Gastrocnemius medialis (tissue), 4 donors: ENCODE results near the gene NSFL1C. TPM values are rescaled to one million over a fixed set of nuclear protein-coding genes. Genes with fewer than 3 reads are reported as not detected.
A peak's percentile ranks its signal among the peaks of the same experiment; 100 is the strongest.

Experiments
- ATAC-seq, 2 donors: fragments of 150-250 bp; one replicate each; pipeline ENCODE4 v1.9.1; 2016
- DNase-seq, 2 donors: peaks; one replicate each; pipeline ENCODE4 v3.0.0-alpha.2; 2019
- H3K27ac ChIP-seq, 4 donors: fragments of 200-600 bp; sonication (generic); 1 replicate in 1 of 4; 2 replicates in 3 of 4; pipeline ENCODE4 v1.5.1; 2016 to 2018; ENCODE audit warnings: mild to moderate bottlenecking in 2 of 4, moderate library complexity in 1 of 4
- H3K27me3 ChIP-seq, 3 donors: fragments of 200-600 bp; sonication (generic) in 2 of 3; 1 replicate in 1 of 3; 2 replicates in 2 of 3; pipeline versions ENCODE4 v1.5.1 to v1.6.0; 2016 to 2019; ENCODE audit warnings: mild to moderate bottlenecking in 1 of 3, moderate library complexity in 1 of 3
- H3K36me3 ChIP-seq, 2 donors: fragments of 200-600 bp; sonication (generic) in 1 of 2; one replicate each; pipeline ENCODE4 v1.5.1; 2017 to 2018
- H3K4me1 ChIP-seq, 2 donors: fragments of 200-600 bp; sonication (generic) in 1 of 2; one replicate each; pipeline ENCODE4 v1.5.1; 2016 to 2017; ENCODE audit warnings: mild to moderate bottlenecking in 2 of 2
- H3K4me3 ChIP-seq, 4 donors: fragments of 200-600 bp; sonication (generic) in 3 of 4; 1 replicate in 1 of 4; 2 replicates in 3 of 4; pipeline ENCODE4 v1.5.1; 2016 to 2019; ENCODE audit warnings: mild to moderate bottlenecking in 2 of 4
- H3K9me3 ChIP-seq, 3 donors: fragments of 200-600 bp; sonication (generic) in 2 of 3; 1 replicate in 1 of 3; 2 replicates in 2 of 3; pipeline ENCODE4 v1.5.1; 2016 to 2019
- POLR2A ChIP-seq, 2 donors: fragments of 450-650 bp; IDR thresholded peaks; one replicate each; pipeline ENCODE4 v1.6.1; 2017; ENCODE audit warnings: antibody characterized with exemption in 2 of 2, mild to moderate bottlenecking in 2 of 2, moderate library complexity in 2 of 2
- in situ Hi-C, 4 donors: fragments of 200-750 bp; cut with MboI; loops; one replicate each; pipeline versions ENCODE4 v1.15.0 to v1.8.0; 2017; ENCODE audit warnings: low sequenced_read_pairs in 4 of 4
- intact Hi-C: fragments of 100-400 bp; cut with DNase I; formaldehyde crosslinking; loops from one replicate; pipeline ENCODE4 v1.15.1; 2023; ENCODE audit warnings: low total_unique reads
- total RNA-seq, 4 donors: library from RNA; depleted of rRNA; stranded (reverse); fragments of >200 nt; gene quantifications; one replicate each; pipeline versions ENCODE4 v1.1.0 to v1.2.3, GENCODE V29; 2016
- TF ChIP-seq, protein P1 (sequence below), 5 experiments: fragments of 450-650 bp in 3 of 5; fragments of 200-600 bp in 2 of 5; sonication (generic) in 2 of 5; IDR thresholded peaks in 4 of 5; conservative IDR thresholded peaks in 1 of 5; 1 replicate in 4 of 5; 2 replicates in 1 of 5; pipeline ENCODE4 v1.5.1; 2016 to 2019; ENCODE audit warnings: antibody characterized with exemption in 5 of 5, mild to moderate bottlenecking in 3 of 5, moderate library complexity in 3 of 5

Gene NSFL1C
- total RNA-seq, 4 donors from 2014 or later = 68.0 to 91.4 (median 80.6) TPM

DNA sequence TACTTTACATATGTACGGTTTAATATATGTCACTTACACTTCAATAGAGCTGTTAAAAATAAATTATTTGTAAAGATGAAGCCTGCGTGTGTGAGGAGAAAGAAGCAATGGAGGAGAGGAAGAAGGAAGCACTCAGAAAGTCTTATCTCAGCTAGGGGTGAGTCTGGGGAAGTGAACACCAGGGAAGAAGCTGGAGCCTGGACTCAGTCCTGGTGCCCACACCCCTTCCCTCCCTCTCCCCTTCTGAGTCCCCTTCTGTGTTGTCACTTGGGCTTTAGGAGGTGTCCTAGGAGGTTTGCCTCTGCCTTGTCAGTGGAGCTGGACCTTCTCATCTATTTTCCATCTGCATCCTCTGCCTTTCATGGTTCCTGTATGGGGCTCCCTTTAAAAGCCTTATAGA lies 22.7 kb upstream of the NSFL1C start:
- in situ Hi-C loops = no loop called here
- TF ChIP-seq POLR2A (IDR thresholded peaks at IDR 0.05) = no peak
- TF ChIP-seq, protein P1, sequence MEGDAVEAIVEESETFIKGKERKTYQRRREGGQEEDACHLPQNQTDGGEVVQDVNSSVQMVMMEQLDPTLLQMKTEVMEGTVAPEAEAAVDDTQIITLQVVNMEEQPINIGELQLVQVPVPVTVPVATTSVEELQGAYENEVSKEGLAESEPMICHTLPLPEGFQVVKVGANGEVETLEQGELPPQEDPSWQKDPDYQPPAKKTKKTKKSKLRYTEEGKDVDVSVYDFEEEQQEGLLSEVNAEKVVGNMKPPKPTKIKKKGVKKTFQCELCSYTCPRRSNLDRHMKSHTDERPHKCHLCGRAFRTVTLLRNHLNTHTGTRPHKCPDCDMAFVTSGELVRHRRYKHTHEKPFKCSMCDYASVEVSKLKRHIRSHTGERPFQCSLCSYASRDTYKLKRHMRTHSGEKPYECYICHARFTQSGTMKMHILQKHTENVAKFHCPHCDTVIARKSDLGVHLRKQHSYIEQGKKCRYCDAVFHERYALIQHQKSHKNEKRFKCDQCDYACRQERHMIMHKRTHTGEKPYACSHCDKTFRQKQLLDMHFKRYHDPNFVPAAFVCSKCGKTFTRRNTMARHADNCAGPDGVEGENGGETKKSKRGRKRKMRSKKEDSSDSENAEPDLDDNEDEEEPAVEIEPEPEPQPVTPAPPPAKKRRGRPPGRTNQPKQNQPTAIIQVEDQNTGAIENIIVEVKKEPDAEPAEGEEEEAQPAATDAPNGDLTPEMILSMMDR (IDR thresholded peaks at IDR 0.05 in 4 of 5, conservative IDR thresholded peaks at IDR 0.05 in 1 of 5) = no peak
- Histone ChIP-seq H3K27me3 (no peaks in the 10 kb centered on the region), H3K4me1 (no peaks in the 10 kb centered on the region), H3K4me3 (peak overlapping the region in 1 of 4 donors; percentile 18), H3K36me3 (no peaks in the 10 kb centered on the region), H3K27ac (no peak overlapping the region), H3K9me3 (no peaks in the 10 kb centered on the region)
- DNase-seq = no peak
- intact Hi-C loops = no loop called here
- no peak for ATAC-seq

DNA sequence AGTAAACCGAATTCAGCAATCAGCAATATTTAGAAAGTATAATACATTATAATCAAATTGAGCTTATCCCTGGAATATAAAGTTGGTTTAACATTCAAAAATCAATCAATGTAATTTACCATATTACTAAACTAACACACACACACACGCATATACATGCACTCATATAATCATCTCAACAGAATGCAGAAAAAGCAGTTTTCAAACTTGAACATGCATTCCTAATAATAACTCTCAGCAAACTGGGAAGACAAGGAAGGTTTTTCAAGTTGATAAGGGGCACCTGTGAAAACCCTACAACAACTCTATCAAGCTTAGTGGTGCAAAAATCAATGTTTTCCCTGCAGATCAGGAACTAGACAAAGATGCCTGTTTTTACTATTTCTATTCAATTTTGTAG lies 19.9 kb upstream of the NSFL1C start:
- intact Hi-C loops = no loop called here
- in situ Hi-C loops = no loop called here
- Histone ChIP-seq H3K4me3 (no peak overlapping the region), H3K27me3 (peaks cover 0 to 3% (median 0%) of the 10 kb centered on the region in 3 donors), H3K27ac (no peak overlapping the region), H3K36me3 (no peaks in the 10 kb centered on the region), H3K9me3 (no peaks in the 10 kb centered on the region), H3K4me1 (no peaks in the 10 kb centered on the region)
- no peak for TF ChIP-seq POLR2A (IDR thresholded peaks at IDR 0.05)
- TF ChIP-seq, protein P1 (IDR thresholded peaks at IDR 0.05 in 4 of 5, conservative IDR thresholded peaks at IDR 0.05 in 1 of 5) = no peak
- DNase-seq (no peak), ATAC-seq (no peak)

DNA sequence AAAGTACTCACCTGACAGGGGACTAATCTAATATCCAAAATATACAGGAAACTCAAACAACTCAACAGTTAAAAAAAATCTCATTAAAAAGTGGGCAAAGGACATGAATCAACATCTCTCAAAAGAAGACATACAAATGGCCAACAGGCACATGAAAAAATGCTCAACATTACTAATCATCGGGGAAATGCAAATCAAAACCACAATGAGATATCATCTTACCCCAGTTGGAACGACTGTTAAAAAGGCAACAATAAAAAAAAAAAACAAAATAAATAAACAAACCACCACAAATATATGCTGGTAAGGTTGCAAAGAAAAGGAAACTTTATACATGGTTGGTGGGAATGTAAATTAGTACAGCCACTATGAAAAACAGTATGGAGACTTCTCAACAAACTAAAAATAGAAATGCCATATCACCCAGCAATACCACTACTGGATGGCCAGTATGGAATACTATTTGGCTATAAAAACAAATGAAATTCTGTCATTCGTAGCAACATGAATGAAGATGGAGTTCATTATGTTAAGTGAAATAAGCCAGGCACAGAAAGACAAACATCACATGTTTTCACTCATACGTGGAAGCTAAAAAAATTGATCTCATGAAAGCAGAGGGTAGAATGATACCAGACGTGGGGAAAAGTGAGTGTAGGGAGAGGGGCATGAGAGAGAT lies 17.9 kb upstream of the NSFL1C start:
- Histone ChIP-seq H3K4me1 (no peaks in the 10 kb centered on the region), H3K9me3 (no peaks in the 10 kb centered on the region), H3K27me3 (peaks cover 0 to 3% (median 0%) of the 10 kb centered on the region in 3 donors), H3K4me3 (no peak overlapping the region), H3K27ac (no peak overlapping the region), H3K36me3 (no peaks in the 10 kb centered on the region)
- DNase-seq (no peak), ATAC-seq (no peak)
- TF ChIP-seq, protein P1 (IDR thresholded peaks at IDR 0.05 in 4 of 5, conservative IDR thresholded peaks at IDR 0.05 in 1 of 5) = no peak
- no peak for TF ChIP-seq POLR2A (IDR thresholded peaks at IDR 0.05)
- in situ Hi-C loops = no loop called here
- intact Hi-C loops = no loop called here

DNA sequence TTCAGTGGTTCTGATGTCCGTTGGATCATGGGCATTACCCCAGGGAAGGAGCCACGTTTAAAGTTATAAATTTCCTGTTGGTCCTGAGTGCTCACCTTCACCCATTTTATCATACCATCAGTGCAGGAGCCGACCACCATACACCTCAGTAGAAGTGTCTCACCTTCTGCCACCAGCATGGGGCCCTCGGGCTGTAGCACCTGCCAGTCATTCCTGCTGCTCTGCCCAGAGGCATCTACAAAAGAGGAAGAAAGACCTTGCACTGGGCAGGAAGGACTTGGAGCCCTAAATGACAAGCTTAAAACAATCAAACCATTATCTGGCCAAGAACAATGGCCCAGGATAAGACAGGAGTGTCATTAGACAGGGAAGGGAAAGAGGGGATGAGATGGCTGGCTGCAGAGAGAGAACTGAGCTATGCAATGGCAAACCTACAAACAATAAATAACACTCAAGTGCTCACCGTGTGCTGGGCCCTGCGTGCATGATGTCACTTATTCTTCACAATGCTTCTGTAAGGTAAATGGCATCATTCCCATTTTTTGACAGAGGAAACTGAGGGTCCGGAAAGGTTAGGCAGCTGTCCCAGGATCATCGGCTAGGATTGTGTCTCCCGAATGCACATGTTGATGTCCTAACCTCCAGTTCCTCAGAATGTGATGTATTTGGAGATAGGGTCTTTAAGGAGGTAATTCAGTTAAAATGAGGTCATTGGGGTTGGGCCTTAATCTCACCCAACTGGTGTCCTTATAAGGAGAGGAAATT lies 13.4 kb upstream of the NSFL1C start:
- H3K27ac ChIP-seq = no peak overlapping the region
- H3K27me3 ChIP-seq = peaks cover 0 to 3% (median 0%) of the 10 kb centered on the region in 3 donors
- no peaks in the 10 kb centered on the region for H3K36me3 ChIP-seq
- ATAC-seq (no peak), DNase-seq (no peak)
- intact Hi-C loops = no loop called here
- in situ Hi-C loops = no loop called here
- H3K9me3 ChIP-seq = no peaks in the 10 kb centered on the region
- H3K4me3 ChIP-seq = no peak overlapping the region
- no peaks in the 10 kb centered on the region for H3K4me1 ChIP-seq
- TF ChIP-seq POLR2A (IDR thresholded peaks at IDR 0.05) = no peak
- TF ChIP-seq, protein P1 (IDR thresholded peaks at IDR 0.05 in 4 of 5, conservative IDR thresholded peaks at IDR 0.05 in 1 of 5) = no peak
